Nephron progenitor cell (in vitro differentiated cells): ENCODE data around the gene FSD1L.

Experiments used
- DNase-seq: peaks from one replicate; pipeline ENCODE4 v3.0.0; 2021
- H3K27ac Mint-ChIP-seq: 2 replicates; pipeline ENCODE4 v1.8.0; 2021; ENCODE audit warnings: mild to moderate bottlenecking, moderate library complexity, mixed read lengths
- H3K27me3 Mint-ChIP-seq: 2 replicates; pipeline ENCODE4 v1.8.0; 2021; ENCODE audit warnings: mild to moderate bottlenecking, low read depth, mixed read lengths; ENCODE audit not compliant: poor library complexity
- H3K36me3 Mint-ChIP-seq: 2 replicates; pipeline ENCODE4 v1.8.0; 2021; ENCODE audit warnings: low read depth, mixed read lengths
- H3K4me1 Mint-ChIP-seq: 2 replicates; pipeline ENCODE4 v1.8.0; 2021; ENCODE audit warnings: mixed read lengths
- H3K4me3 Mint-ChIP-seq: 2 replicates; pipeline ENCODE4 v1.8.0; 2021; ENCODE audit warnings: mild to moderate bottlenecking, moderate library complexity, mixed read lengths
- H3K9me3 Mint-ChIP-seq: 2 replicates; pipeline ENCODE4 v1.8.0; 2021; ENCODE audit warnings: mild to moderate bottlenecking, moderate library complexity, mixed read lengths
- CTCF ChIP-seq: fragments of 200-600 bp; sonication (generic); IDR thresholded peaks from 2 replicates; pipeline ENCODE4 v1.5.0; 2021; ENCODE audit warnings: antibody characterized with exemption

FSD1L gene

GRCh38 chr9:105497704-105498103 is 49.9 kb downstream of the FSD1L start:
- peaks cover 69% of the 10 kb centered on the region for H3K36me3 Mint-ChIP-seq
- H3K27ac Mint-ChIP-seq, result no peak overlapping the region
- no peak for DNase-seq
- no peak overlapping the region for H3K4me3 Mint-ChIP-seq
- H3K4me1 Mint-ChIP-seq, result peaks cover 5% of the 10 kb centered on the region
- no peak for TF ChIP-seq CTCF
- no peaks in the 10 kb centered on the region for H3K27me3 Mint-ChIP-seq
- H3K9me3 Mint-ChIP-seq, result peaks cover 39% of the 10 kb centered on the region

DNA sequence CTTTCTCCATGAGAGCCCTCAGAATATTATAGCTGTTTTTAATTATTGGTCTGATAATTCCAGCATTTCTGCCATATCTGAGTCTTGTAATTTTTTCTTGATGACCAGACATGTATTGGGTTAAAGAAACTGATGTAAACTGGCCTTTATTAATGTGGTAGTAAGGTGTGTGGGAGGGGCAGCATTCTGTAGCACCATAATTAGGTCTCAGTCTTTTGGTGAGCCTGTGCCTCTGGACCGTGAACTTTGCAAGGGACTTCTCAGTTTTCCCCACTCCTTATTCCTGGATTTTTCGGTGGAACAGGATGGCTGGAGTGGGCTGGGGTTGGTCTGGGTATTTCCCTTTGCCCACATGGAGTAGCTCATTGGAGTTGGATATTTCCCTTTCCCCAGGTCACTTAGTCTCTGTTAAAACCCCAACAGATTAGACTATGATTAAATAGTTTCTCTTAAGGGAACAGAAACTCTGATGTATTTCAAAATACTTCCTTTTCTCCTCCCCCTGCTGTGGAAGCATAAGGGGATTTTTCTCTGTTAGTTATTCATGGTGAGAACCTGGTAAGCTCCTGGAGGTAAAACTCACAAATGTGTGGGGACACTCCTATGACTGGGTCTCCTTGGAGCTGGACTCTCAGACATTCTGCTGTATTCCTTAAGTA is 52.4 kb downstream of the FSD1L start:
- no peak for TF ChIP-seq CTCF
- H3K27me3 Mint-ChIP-seq, result no peaks in the 10 kb centered on the region
- DNase-seq, result no peak
- peaks cover 20% of the 10 kb centered on the region for H3K9me3 Mint-ChIP-seq
- H3K27ac Mint-ChIP-seq, result peak overlapping the region; percentile 31
- H3K36me3 Mint-ChIP-seq, result peaks cover 51% of the 10 kb centered on the region
- H3K4me1 Mint-ChIP-seq, result peaks cover 5% of the 10 kb centered on the region
- H3K4me3 Mint-ChIP-seq, result no peak overlapping the region

DNA sequence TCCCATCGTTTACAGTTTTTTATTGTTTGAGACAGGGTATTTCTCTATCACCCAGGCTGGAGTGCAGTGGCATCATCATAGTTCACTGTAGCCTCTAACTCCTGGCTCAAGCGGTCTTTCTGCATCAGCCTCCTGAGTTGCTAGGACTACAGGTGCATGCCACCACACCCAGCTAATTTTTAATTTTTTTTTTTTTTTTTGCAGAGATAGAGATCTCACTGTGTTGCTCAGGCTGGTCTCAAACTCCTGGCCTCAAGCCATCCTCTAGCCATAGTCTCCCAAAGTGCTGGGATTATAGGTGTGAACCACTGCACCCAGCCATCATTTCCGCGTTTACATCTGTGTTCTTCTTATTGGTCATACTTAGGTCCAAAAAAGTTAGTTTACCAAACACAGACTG is 53.6 kb downstream of the FSD1L start:
- Mint-ChIP-seq H3K4me3 (no peak overlapping the region), H3K27ac (no peak overlapping the region), H3K9me3 (peaks cover 8% of the 10 kb centered on the region), H3K36me3 (peaks cover 44% of the 10 kb centered on the region), H3K4me1 (peaks cover 5% of the 10 kb centered on the region), H3K27me3 (no peaks in the 10 kb centered on the region)
- no peak for TF ChIP-seq CTCF
- DNase-seq, result no peak

GRCh38 chr9:105502276-105502675 is 54.4 kb downstream of the FSD1L start:
- Mint-ChIP-seq H3K9me3 (no peaks in the 10 kb centered on the region), H3K4me3 (no peak overlapping the region), H3K27me3 (no peaks in the 10 kb centered on the region), H3K27ac (no peak overlapping the region), H3K36me3 (peaks cover 44% of the 10 kb centered on the region), H3K4me1 (peaks cover 5% of the 10 kb centered on the region)
- no peak for TF ChIP-seq CTCF
- DNase-seq, result no peak

DNA sequence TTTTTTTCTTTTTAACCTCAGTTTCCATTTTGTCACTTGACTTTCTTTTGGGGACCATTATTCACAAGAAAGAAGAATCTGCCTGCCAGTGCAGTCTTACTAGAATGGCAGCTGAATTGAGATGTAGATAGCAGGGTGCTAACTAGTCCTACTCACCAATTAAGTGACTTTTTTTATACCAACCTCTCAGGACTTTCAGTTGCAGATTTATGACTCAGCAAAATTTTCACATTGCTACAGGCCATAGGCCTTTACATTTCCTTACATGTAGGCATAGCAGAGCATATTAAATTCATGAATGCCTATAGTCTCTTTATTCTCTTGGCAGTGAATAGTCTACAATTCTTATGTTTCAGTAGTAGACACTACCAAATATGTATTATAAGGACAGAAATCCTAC is 56.0 kb downstream of the FSD1L start:
- no peak overlapping the region for H3K4me3 Mint-ChIP-seq
- peak overlapping the region; percentile 30 for H3K27ac Mint-ChIP-seq
- no peaks in the 10 kb centered on the region for H3K27me3 Mint-ChIP-seq
- peaks cover 5% of the 10 kb centered on the region for H3K4me1 Mint-ChIP-seq
- DNase-seq, result no peak
- no peaks in the 10 kb centered on the region for H3K9me3 Mint-ChIP-seq
- H3K36me3 Mint-ChIP-seq, result peaks cover 42% of the 10 kb centered on the region
- no peak for TF ChIP-seq CTCF

DNA sequence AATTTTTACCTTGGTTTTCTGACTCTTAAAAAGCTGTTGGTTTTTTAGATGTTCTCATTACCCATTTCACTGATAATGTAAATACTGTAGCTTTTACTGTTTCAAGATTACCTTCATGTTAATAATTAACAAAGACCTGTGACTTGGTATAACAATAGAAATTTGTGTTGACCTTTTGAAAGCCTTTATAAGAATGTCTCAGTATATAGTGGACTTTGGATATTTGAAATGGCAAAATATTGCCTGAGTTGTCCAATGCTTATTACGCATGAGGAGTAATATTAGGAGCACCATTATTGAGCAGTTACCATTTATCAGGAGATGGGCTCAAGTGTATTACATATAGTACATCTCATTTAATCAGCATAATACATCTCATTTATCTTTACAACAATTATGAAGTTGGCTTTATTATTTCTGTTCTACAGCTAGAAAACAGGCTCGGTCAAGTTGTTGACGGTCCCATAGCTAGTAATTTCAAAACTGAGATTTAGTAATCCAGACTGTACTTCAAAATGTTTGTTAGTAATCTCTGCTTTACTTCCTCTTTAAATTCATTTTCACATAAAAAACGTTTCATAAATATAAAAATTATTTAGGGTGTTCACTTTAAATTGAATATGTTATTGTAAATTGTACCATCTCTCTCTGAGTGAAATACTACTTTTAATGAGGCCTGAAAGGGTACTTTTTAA is 59.4 kb downstream of the FSD1L start:
- no peak overlapping the region for H3K4me3 Mint-ChIP-seq
- H3K4me1 Mint-ChIP-seq, result peaks cover 4% of the 10 kb centered on the region
- no peaks in the 10 kb centered on the region for H3K27me3 Mint-ChIP-seq
- H3K27ac Mint-ChIP-seq, result no peak overlapping the region
- TF ChIP-seq CTCF, result no peak
- H3K9me3 Mint-ChIP-seq, result no peaks in the 10 kb centered on the region
- DNase-seq, result no peak
- peaks cover 33% of the 10 kb centered on the region for H3K36me3 Mint-ChIP-seq
